Fibroblast of peridontal ligament (primary cell): ENCODE measurements around the gene STIM1.
"Not testable (repeated sequence)": the region's sequence is repeated elsewhere in the genome, so short reads cannot be mapped to it uniquely, and the experiment has no call there.

Source experiments
- DNase-seq: peaks from one replicate; pipeline ENCODE4 v3.0.0-alpha.2; 2010; ENCODE audit errors: extremely low read depth

Gene STIM1

GRCh38 chr11:3854977-3855807, at the start of gene STIM1:
TSS of gene STIM1 (plus strand) at chr11:3855664. CDS start at chr11:3856271, 607 bp downstream.
- DNase-seq, result peak; percentile 92

GRCh38 chr11:3807909-3808860, 47.3 kb upstream of the STIM1 start, which contains the start of gene PGAP2:
TSS of gene PGAP2 (plus strand) at chr11:3808560. CDS start at chr11:3811260, 2,700 bp downstream.
- DNase-seq, result peak; percentile 45

GRCh38 chr11:3808861-3809623, 46.4 kb upstream of the STIM1 start:
- DNase-seq, result peak; percentile 63

- no peak for DNase-seq
Observed at GRCh38 chr11:3809624-3809928, 45.9 kb upstream of the STIM1 start.

- DNase-seq, result no peak
Observed at GRCh38 chr11:3810446-3810845, 45.0 kb upstream of the STIM1 start.

GRCh38 chr11:3810951-3811350, 44.5 kb upstream of the STIM1 start:
- DNase-seq, result peak; percentile 30

- not testable (repeated sequence) for DNase-seq
Observed at GRCh38 chr11:3814832-3815231, 40.6 kb upstream of the STIM1 start.

GRCh38 chr11:3815845-3816244, 39.6 kb upstream of the STIM1 start:
- DNase-seq, result no peak

GRCh38 chr11:3816673-3817072, 38.8 kb upstream of the STIM1 start:
- DNase-seq, result no peak

- DNase-seq, result no peak
Observed at GRCh38 chr11:3817181-3817800, 38.2 kb upstream of the STIM1 start.

- DNase-seq, result no peak
Observed at GRCh38 chr11:3820971-3821370, 34.5 kb upstream of the STIM1 start.

GRCh38 chr11:3822312-3822711, 33.2 kb upstream of the STIM1 start:
- DNase-seq, result no peak

GRCh38 chr11:3823303-3823702, 32.2 kb upstream of the STIM1 start:
- DNase-seq, result peak; percentile 76

GRCh38 chr11:3823762-3824506, 31.5 kb upstream of the STIM1 start:
- DNase-seq, result no peak

GRCh38 chr11:3824714-3825472, 30.6 kb upstream of the STIM1 start:
- DNase-seq, result no peak

GRCh38 chr11:3825473-3826154, 29.9 kb upstream of the STIM1 start:
- no peak for DNase-seq

- no peak for DNase-seq
Observed at GRCh38 chr11:3826721-3827120, 28.7 kb upstream of the STIM1 start.

- no peak for DNase-seq
Observed at GRCh38 chr11:3827434-3828186, 27.9 kb upstream of the STIM1 start.

GRCh38 chr11:3830088-3830487, 25.4 kb upstream of the STIM1 start:
- DNase-seq, result no peak
